GM21717 (cell line): ENCODE measurements around the gene ZNF543.
"Not testable (repeated sequence)": the region's sequence is repeated elsewhere in the genome, so short reads cannot be mapped to it uniquely, and the experiment has no call there.

Experiments used
- ATAC-seq: cut with Tn5 transposase; IDR thresholded peaks from one replicate; pipeline ENCODE4 v1.9.1; 2021; ENCODE audit warnings: mild to moderate bottlenecking, moderate library complexity; ENCODE audit not compliant: unreplicated experiment

The ZNF543 gene

DNA sequence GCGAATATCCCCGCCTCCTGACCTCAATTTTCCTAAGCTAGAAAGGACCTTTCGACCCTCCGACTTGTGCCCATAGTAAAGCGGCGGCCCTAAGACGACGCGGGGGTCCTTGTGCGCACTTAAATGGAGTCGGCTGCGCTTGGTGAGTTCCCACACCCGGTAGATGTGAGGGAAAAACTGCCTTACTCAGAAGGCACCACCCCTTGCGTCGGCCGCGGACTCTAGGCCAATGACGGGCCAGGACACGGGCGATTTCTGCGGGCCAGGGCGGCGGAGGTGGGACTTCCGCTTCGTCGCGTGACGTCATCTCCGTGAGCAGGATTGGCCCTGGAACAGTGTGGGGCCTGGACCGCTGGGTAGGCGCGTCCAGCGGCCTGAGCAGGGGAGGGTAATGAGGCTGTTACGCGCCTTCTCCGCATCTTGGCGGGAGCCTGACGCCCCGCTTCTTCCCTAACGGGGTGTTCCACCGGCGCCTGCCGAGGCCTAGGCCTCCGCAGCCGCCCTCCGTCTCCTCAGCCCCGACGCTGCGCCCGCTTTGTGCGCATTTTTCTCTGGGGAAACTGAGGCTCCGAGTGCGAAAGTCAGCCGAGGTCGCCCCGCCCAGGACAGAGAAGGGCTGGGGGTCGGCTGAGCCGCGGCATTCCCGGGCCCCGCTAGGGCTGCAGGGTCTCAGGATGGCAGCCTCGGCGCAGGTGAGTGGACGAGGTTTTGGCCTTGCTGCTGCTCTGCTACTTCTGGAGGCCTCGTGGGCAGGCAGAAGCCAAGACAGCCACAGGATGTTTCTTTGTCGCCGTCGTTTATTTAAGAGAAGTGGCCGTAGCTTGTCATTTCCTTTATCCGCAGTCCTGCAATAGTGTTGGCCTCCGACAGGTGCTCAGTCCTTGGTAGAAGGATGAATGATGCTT lies at the start of gene ZNF543:
ZNF543 (plus strand) TSS at position 293 of the 905 bp plus-strand sequence; CDS start at position 675, 382 bp downstream.
- peak; percentile 95 for ATAC-seq

DNA sequence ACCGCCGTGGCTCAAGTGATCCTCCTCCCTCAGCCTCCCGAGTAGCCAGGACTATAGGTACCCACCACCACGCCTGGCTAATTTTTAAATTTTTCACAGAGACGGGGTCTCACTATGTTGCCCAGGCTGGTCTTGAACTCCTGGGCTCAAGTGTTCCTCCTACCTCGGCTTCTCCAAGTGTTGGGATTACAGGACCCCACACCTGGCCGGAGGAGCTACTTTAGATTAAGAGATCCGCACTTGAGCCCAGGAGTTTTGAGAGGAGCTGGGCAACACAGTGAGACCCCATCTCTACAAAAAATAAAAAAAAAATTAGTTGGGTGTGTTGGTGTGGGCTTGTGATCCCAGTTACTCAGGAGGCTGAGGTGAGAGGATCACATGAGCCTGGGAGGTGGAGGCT lies 49.0 kb upstream of the ZNF543 start:
- no peak for ATAC-seq

DNA sequence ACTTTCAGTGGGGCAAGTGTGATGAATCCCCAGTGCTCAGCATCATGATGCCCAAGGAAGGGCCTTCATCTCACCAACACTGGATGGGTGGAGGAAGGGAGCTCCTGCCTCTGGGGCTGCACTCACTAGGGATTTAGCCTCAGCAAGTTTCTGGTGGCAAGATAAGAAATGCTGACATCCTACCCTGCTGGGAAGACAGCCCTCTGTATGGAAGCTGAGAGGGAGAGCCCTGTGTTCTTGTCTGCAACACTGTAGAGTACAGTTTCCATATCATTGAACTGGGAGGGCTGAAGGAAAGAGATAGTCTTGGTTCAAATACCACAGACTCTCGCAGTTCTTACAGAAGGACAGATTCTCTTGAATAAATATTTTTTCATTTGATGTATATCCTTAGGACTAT lies 47.3 kb upstream of the ZNF543 start:
- no peak for ATAC-seq

DNA sequence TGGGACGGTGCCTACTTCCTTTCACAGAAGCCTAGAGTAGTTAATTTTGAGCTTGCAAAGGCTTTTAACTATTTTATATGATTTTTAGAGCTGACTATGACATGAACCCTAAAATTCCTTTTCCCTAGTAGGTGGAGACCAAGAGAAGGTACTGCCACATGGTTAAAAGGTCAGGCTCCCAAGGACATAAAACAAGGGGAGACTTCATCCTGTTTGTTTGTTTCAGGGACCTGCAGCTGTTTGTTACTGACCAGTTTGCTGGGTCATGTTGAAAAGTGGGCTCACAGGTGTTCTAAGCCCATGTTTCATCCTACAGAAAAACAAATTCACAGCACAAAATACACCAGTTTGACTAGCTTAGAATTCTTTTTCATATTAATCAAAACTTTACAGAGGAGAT lies 43.8 kb upstream of the ZNF543 start:
- no peak for ATAC-seq

DNA sequence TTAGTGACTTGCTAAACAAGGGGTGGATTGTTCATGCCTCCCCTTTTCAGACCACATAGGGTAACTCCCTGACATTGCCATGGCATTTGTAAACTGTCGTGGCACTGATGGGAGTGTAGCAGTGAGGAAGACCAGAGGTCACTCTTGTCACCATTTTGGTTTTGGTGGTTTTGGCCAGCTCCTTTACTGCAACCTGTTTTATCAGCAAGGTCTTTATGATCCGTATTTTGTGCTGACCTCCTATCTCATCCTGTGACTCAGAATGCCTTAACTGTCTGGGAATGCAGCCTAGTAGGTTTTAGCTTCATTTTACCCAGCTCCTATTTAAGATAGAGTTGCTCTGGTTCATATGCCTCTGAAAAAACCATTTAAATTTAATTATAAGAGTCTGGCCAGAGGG lies 41.8 kb upstream of the ZNF543 start:
- not testable (repeated sequence) for ATAC-seq

DNA sequence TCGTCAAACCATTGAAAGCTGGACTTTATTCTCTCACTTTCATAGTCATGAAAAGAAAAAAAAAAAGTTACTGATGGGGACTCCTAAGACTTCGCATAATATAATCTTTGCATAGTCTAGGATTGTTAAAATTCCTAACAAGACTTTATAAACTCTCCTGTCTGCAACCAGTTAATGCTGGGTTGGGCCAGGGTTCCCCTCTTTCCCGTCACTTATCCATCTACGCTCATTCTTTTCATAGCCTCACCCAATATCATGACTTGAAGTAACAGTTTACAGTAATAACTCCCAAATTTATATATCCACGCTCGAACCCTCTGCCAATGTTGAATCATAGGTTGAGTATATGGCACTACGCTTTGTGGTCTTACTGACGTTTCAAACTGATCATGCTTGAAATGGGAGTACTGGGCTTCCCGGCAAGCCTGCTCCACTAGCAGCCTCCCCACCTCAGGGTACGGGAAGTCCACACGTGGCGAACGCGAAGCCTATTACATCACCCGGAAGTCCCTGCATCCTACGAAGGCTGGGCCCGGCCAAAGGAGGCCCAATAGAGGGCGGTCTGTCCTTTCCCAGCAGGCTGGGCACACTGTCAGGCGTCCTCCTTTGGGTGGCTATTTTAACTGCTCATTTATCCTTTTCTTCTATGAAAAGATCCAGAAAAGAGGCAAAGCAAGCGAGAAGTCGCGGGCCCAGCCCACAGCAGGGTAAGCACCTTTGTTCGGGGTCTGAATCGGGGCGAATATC lies 40.7 kb upstream of the ZNF543 start:
- ATAC-seq, result peak; percentile 58

DNA sequence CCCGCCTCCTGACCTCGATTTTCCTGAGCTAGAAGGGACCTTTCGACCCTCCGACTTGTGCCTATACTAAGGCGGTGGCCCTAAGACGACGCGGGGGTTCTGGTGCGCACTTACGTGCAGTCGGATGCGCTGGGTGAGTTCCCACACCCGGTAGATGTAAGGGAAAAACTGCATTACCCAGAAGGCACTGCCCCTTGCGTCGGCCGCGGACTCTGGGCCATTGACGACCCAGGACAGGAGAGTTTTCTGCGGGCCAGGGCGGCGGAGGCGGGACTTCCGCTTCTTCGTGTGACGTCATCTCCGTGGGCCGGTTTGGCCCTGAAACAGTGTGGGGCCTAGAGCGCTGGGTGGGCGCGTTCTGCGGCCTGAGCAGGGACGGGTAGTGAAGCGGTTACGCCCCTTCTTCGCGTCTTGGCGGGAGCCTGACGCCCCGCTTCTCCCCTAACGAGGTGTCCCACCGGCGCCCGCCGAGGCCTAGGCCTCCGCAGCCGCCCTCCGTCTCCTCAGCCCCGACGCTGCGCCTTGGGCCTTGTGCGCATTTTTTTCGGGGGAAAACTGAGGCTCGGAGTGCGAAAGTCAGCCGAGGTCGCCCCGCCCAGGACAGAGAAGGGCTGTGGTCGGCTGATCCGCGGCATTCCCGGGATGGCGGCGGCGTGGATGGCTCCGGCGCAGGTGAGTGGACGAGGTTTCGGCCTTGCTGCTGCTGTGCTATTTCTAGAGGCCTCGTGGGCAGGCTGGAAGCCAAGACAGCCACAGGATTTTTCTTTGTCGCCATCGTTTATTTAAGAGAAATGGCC lies 39.9 kb upstream of the ZNF543 start, which contains the start of gene ZNF460:
ZNF460 (plus strand) TSS at position 321 of the 797 bp plus-strand sequence; CDS start at position 643, 322 bp downstream.
- ATAC-seq, result peak; percentile 59

DNA sequence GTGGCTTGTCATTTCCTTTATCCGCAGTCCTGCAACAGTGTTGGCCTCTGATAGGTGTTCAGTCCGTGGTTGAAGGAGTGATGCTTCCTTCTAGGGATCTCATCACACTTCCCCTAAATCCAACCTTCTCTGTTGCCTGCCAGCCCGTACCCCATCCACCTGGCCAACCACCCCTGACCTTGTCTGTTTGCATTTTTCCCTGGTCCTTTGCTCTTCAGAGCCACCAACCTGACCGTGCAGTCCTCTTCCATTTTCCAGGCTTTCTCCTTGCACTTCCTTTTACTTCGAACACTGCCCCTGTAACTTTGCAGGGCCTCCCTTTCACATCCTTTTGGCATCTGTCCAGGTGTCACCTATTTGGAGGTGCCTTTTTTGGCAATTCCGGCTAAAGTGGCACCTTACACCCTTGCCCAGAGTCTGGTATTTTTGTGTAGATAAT lies 39.3 kb upstream of the ZNF543 start:
- ATAC-seq, result no peak

DNA sequence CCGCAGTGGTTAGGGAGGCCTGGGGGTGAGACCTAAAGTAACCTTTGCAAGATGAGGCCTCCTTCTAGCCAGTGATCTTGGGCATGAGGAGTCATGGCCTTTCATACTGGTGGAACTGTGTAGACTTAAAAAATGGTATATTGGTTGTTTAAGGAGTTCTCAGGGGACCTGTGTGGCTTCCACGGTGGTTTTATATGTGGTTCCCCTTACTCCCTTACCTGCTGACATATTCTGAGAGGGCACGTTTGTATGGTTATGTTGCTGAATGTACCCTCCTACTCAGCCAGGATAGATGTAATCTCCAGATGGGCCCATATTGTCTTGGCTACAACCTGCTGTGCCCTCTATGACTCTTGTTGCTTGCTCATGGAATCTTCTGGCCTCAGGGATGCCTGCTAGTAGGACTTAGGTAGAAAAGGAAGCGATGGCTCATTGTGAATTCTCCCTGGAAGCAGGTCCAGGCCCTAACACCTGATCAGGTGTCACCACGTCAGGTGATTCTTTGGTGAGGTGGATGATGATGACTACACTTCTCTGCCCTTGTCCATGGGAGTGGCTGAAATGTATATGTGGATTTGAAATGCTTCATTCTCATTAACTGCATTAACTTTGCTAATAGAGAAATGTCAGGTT lies 38.1 kb upstream of the ZNF543 start:
- no peak for ATAC-seq

DNA sequence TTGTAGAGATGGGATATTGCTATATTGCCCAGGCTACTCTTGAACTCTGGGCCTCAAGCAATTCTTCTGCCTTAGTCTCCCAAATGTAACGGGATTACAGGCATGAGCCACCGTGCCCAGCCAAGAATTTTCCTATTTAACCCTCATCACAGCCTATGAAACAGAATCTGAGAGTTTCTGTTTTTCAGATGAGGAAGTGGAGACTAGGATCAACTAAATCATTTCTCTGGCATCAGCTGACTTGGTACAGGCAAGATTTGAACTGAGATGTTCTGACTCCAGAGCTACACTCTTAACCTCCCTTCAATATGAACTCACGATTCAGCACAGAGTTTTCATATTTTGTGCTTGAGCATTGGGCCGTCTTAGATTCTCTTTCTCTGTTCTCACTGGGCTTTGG lies 31.9 kb upstream of the ZNF543 start:
- no peak for ATAC-seq

DNA sequence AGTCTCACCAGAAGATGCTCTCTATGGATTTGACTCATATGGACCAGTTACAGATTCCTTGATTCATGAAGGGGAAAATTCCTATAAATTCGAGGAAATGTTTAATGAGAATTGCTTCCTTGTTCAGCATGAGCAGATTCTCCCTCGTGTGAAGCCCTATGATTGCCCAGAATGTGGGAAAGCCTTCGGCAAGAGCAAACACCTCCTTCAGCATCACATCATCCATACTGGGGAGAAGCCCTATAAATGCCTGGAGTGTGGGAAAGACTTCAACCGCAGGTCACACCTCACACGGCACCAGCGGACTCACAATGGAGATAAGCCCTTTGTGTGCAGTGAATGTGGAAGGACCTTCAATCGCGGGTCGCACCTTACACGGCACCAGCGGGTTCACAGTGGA lies 29.3 kb upstream of the ZNF543 start:
- no peak for ATAC-seq

DNA sequence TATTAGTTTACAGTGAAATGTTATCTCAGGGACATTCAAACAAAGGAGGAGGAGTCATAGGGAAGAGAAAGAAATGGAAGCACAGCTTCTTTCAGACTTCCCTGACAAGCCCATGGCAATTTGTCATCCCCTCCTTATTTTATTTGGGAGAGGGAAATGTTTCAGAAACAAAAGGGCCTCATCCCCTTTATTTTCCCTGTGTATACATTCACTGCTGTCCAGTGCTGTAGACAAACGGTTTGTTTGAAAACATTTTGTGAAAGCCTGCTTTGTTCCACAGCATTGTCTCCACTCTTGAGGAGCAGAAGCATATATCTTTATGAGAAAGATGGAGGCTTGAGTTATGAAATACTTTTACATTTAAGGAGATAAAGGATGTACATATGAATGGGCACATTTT lies 27.7 kb upstream of the ZNF543 start:
- no peak for ATAC-seq

DNA sequence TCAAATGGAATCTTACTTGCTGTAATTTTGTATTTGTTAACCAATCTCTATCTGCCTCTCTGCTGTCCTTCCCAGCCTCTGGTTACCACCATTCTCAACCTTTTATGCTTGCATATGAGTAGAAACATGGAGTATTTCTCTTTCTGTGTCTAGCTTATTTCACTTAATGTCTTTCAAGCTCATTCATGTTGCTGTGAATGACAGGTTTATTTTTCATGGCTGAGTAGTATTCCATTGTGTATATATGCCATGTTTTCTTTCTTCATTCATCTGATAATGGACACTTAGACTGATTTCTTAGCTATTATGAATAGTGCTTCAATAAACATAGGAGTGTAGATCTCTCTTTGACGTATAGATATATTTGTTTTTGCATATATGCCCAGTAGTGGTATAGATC lies 26.6 kb upstream of the ZNF543 start:
- ATAC-seq, result no peak

DNA sequence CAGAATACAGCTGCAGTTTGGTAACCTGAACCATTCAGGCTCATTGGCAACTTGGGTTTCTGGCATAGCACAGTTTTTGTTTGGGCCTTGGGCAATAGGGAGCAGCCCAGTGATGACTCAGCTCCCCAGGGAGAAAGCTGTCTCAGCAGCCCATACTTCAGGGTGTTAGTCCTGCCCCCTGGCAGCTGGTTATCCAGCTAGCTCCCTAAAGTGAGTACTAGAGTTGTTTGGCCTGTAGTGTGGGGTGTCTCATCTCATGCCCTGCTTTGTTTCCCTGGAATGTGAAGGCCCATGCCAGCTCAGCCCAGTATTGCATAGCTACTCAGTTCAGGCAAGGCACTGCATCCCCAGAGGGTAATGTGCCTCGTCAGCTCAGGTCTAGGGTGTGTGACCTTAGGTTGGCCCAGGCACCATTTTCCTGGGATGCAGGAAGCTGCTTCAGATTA lies 18.2 kb upstream of the ZNF543 start:
- no peak for ATAC-seq

DNA sequence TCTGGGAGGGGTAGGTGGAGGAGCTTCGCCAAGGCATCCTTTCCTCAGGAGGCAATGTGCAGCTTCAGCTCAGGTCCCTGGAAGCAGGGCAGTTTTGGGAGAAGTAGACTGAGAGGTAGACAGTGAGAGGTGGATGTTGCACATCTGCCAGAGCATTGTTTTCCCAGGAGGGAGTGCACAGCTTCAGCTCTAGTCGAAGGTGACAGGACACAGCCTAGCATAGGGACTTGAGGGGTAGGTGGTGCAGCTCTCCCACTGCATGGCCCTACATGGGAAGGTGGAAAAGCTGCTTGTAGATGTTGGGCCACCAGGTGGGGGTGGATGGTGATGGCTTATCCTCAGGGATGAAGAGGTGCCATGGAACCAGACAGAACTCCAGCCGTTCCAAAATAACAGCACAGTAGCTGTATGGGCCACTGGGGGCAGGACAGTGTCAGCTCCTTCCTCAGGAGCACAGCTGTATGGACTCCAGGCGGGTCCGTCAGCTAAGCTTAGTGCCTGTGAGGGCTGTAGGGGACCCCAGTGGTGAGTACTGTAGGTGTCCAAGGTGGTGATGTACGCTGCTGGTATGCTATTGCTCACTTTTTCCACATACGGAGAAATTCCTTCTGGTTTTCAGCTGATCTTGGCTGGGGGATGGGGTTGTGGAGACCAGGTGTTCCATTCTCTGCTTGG lies 17.4 kb upstream of the ZNF543 start:
- no peak for ATAC-seq

DNA sequence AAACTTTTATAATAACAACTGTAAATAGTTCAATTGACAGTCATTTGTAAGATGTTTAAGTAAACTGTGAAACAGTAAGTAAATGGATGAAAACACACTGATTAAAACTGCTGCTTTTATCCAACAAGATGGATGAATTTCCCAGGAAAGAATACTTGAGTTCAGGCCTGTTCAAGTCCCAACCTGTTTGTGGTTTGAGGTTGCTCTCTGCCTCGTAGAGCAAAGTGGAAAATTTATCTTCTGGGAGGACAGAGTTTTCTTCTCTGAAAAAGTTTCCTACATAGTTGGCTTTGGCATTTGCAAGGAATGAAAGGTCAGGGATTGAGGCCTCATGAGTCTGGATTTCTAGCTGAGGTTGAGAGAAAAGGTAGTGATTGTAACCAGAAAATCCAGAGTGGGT lies 15.2 kb upstream of the ZNF543 start:
- ATAC-seq, result no peak

DNA sequence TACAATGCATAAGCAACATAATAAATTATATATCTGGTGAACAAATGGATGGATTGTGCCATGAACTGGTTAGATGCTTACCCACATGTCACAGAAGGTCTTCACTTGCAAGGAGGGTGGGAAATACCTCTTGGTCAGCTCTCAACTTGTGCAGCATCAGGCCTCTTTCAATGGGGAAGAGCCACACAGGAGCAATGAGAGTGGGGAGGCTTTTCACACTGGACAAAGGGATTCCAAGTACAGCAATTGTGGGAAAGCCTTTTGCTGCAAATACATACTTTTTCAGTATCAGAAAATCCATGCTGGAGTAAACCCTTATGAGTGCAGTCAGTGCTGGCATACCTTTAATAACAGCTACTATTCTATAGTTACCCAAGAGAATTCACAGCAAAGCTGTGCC lies 11.8 kb upstream of the ZNF543 start:
- ATAC-seq, result no peak

DNA sequence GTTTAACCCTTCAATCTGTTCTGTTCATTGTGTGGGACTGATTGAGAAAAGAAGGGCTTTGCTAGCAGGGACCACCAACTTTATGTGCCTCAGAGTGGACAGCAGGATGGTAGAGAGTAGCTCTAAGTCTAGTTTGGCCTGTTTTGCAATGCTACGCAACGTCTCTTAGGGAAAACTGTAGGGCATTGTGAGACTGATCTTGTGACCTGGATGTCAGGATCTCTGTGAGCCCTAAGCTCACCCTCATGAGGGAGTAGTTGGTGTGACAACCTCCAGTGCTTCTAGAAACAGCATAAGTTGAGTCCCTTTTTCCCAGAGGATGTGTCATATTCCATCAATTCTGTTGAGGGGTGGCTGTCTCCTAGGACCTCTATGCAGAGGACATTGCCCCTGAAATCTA lies 9.5 kb upstream of the ZNF543 start:
- ATAC-seq, result no peak

DNA sequence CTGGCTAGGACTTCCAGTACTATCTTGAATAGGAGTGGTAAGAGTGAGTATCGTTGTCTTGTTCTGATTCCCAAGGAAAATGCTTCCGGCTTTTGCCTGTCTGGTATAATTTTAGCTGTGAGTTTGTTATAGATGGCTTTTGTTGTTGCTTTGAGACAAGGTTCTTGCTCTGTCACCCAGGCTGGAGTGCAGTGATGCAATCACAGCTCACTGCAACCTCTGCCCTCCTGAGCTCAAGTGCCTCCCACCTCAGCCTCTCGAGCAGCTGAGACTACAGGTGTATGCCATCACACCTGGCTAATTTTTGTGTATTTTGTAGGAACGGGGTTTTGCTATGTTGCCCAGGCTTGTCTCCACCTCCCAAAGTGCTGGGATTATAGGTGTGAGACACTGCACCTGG lies 6.1 kb upstream of the ZNF543 start:
- no peak for ATAC-seq

DNA sequence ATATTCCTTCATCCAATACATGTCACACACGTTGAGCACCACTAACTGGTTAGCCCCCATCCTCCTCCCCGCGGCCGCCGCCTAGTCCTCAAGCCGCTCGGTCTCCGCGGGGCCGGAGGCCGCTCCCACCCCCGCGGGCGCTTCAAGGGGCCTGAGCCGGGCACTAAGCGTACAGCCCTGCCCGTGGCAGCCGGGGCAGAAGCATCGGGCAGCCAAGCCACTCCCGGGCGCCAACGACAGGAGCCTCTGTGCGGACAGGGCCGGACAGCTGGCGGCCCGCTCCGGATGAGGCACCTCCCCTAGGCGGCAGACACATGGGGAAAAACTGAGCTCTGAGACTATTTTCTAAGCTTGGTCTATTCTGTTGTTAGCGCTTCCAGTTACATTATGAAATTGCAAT lies 2.8 kb upstream of the ZNF543 start:
- no peak for ATAC-seq
